Measurements from ENCODE around the gene CBR3. TPM values are rescaled to one million over a fixed set of nuclear protein-coding genes. Genes with fewer than 3 reads are reported as not detected.

Gene CBR3
- total and polyA plus RNA-seq, 2 of the 13 experiments (the other 11 are each of a cell fraction or from before 2014, with no cell fraction given): not detected

DNA sequence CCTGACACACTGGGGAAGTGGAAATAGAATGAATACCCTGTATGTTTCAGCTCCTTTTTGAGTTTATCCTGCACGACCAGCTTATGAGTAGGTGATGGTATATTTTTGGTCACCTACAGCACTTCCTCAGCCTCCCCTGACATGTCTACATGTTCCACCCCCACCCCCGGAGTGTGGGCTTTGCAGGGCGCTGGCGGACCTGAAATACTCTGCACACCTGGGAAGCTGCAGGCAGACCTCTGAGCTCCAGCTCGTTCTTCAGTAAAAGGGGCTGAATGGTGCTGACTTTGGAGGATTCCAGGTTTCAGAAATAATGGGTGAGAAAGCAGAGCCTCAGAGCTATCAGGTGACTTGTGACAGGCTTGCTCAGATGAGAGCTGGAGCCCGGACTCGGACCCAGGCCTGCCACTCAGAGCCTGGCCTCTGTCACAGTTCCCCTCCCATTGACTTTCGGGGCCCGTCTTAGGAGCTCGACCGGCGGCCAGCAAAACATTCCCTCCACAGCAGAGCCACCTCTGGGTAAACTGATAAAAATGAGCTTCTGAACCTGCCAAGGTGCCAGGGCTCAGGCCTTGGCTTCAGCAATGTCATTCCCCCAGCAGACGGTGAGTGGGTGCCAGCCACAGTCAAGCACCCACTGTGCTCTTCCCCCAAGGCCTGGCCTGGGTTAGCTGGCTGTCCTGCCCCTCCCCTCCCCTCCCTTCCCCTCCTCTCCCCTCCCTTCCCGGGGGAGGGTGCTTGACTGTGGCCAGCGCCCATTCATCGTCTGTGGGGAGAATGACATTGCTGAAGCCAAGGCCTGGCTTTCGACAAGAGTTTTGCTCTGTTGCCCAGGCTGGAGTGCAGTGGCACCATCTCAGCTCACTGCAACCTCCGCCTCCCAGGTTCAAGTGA lies 51.9 kb downstream of the CBR3 start (continued):
- TF ChIP-seq, protein P1, sequence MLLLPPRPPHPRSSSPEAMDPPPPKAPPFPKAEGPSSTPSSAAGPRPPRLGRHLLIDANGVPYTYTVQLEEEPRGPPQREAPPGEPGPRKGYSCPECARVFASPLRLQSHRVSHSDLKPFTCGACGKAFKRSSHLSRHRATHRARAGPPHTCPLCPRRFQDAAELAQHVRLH (CRISPR knock-in tag; IDR thresholded peaks at IDR 0.05; ENCODE audit: borderline replicate concordance, low read depth): no peak
- TF ChIP-seq RELA (CRISPR knock-in tag; IDR thresholded peaks at IDR 0.05) (no peak), SRY (CRISPR knock-in tag; IDR thresholded peaks at IDR 0.05) (no peak), ZBTB7B (CRISPR knock-in tag; IDR thresholded peaks at IDR 0.05) (no peak), U2AF1 (optimal IDR thresholded peaks at IDR 0.05; ENCODE audit: low read depth, low read length) (no peak), ZNF431 (CRISPR knock-in tag; IDR thresholded peaks at IDR 0.05; ENCODE audit: borderline replicate concordance, low read depth) (no peak)

DNA sequence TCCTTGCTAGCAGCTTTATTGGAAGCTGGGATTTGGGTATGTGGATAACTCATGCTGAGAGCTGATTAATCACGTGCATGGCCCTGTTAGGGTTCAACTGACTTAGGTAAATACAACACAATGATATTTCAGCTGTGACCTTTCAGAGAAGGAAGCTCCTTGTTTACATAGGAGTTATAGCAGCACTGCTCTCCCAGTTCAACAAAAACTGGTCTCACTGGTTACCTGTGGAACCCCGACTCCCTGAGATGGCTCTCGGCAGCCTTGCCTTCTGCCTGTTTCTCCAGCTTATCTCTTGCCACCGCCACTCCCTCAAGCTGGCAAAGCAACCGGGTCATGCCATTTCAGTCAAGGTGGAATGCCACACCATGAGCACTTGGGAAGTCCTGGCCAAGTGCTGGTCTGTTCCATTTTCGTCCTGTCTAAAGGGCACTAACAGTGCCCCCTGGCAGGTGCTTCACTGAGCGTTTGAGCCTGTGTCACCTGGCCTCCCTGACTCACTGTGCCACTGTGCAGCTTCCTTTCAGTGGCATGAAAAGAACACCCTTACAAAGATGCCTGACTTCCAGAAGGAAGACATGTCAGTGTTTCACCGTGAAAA lies 53.3 kb downstream of the CBR3 start:
- intact Hi-C loops (cut with micrococcal nuclease; ENCODE audit: unreplicated experiment) (no loop called here), in situ Hi-C loops (cut with HindIII; ENCODE audit: extremely low pct_ligation_motif_present, low pct_unique_long_range_greater_than_20kb) (no loop called here)
- ChIA-PET POLR2A (interaction anchor here (1.2 to 1.5 kb wide), 2 partner anchors 15 to 132 kb away, joined by 3 to 4 read pairs; partner anchors contain the start of gene MORC3), CTCF (ENCODE audit: low intra/inter-chr PET ratio, low total read pairs) (interaction anchor here (1.4 kb wide), 1 partner anchor 35 kb away, joined by 6 read pairs; no protein-coding TSS in a partner anchor)
- H3K4me3 ChIP-seq (replicated peaks in 1 of 3; ENCODE audit: insufficient read depth in 1 of 3, low read depth in 2 of 3, low read length in 3 of 3): no peak overlapping the region
- 0 out of 2 replicates have a peak overlapping the region, but pooled peaks have one; percentile 2 for H3K4me2 ChIP-seq (ENCODE audit: low read depth, low read length)
- H2AFZ ChIP-seq (ENCODE audit: low read length): no peak overlapping the region
- ATAC-seq: peak; percentile 88
- H3K27ac ChIP-seq (ENCODE audit: extremely low read length, insufficient read depth, low read length): peak overlapping the region; percentile 9
- no peaks in the 10 kb centered on the region for H3K27me3 ChIP-seq (ENCODE audit: control insufficient read depth in 1 of 2, insufficient read depth in 2 of 2, low read length in 2 of 2)
- H3K4me1 ChIP-seq (ENCODE audit: insufficient read depth, low read length): peaks cover 16% of the 10 kb centered on the region
- DNase-seq (ENCODE audit: low spot score): peak; percentile 50
- no peaks in the 10 kb centered on the region for H3K79me2 ChIP-seq (ENCODE audit: insufficient read depth, low read length)
- no peak overlapping the region for H3K9ac ChIP-seq (ENCODE audit: insufficient read depth, low read depth, low read length)
- BruUV-seq (replicated peaks): no TSS peak
- H3K36me3 ChIP-seq (replicated peaks in 1 of 2; ENCODE audit: control insufficient read depth in 1 of 2, insufficient read depth in 2 of 2, low read length in 2 of 2): no peaks in the 10 kb centered on the region; a peak in 1 of 5 replicates
- no peaks in the 10 kb centered on the region for H3K9me3 ChIP-seq (ENCODE audit: low read length)
- WGBS (ENCODE audit: low lambda C conversion rate): 37% methylated on average over 7 of the region's 8 CpGs
- FAIRE-seq: no peak
- H4K20me1 ChIP-seq (ENCODE audit: insufficient read depth, low read length): no peaks in the 10 kb centered on the region
- peak; percentile 42; the same call in 1 of the 2 replicates for TF ChIP-seq MED1 (CRISPR knock-in tag; IDR thresholded peaks at IDR 0.05)
- TF ChIP-seq, protein P2, sequence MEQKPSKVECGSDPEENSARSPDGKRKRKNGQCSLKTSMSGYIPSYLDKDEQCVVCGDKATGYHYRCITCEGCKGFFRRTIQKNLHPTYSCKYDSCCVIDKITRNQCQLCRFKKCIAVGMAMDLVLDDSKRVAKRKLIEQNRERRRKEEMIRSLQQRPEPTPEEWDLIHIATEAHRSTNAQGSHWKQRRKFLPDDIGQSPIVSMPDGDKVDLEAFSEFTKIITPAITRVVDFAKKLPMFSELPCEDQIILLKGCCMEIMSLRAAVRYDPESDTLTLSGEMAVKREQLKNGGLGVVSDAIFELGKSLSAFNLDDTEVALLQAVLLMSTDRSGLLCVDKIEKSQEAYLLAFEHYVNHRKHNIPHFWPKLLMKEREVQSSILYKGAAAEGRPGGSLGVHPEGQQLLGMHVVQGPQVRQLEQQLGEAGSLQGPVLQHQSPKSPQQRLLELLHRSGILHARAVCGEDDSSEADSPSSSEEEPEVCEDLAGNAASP (CRISPR knock-in tag; IDR thresholded peaks at IDR 0.05; ENCODE audit: borderline replicate concordance): peak; percentile 50; the same call in 1 of the 2 replicates
- no peak for TF ChIP-seq NCOA5 (CRISPR knock-in tag; IDR thresholded peaks at IDR 0.05)
- TF ChIP-seq GATAD2A (CRISPR knock-in tag; IDR thresholded peaks at IDR 0.05): 0 out of 2 replicates have a peak, but pooled peaks have one; percentile 12
- TF ChIP-seq, protein P3, sequence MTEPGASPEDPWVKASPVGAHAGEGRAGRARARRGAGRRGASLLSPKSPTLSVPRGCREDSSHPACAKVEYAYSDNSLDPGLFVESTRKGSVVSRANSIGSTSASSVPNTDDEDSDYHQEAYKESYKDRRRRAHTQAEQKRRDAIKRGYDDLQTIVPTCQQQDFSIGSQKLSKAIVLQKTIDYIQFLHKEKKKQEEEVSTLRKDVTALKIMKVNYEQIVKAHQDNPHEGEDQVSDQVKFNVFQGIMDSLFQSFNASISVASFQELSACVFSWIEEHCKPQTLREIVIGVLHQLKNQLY (CRISPR knock-in tag; IDR thresholded peaks at IDR 0.05): peak; percentile 41; the same call in 1 of the 2 replicates
- TF ChIP-seq, protein P4, sequence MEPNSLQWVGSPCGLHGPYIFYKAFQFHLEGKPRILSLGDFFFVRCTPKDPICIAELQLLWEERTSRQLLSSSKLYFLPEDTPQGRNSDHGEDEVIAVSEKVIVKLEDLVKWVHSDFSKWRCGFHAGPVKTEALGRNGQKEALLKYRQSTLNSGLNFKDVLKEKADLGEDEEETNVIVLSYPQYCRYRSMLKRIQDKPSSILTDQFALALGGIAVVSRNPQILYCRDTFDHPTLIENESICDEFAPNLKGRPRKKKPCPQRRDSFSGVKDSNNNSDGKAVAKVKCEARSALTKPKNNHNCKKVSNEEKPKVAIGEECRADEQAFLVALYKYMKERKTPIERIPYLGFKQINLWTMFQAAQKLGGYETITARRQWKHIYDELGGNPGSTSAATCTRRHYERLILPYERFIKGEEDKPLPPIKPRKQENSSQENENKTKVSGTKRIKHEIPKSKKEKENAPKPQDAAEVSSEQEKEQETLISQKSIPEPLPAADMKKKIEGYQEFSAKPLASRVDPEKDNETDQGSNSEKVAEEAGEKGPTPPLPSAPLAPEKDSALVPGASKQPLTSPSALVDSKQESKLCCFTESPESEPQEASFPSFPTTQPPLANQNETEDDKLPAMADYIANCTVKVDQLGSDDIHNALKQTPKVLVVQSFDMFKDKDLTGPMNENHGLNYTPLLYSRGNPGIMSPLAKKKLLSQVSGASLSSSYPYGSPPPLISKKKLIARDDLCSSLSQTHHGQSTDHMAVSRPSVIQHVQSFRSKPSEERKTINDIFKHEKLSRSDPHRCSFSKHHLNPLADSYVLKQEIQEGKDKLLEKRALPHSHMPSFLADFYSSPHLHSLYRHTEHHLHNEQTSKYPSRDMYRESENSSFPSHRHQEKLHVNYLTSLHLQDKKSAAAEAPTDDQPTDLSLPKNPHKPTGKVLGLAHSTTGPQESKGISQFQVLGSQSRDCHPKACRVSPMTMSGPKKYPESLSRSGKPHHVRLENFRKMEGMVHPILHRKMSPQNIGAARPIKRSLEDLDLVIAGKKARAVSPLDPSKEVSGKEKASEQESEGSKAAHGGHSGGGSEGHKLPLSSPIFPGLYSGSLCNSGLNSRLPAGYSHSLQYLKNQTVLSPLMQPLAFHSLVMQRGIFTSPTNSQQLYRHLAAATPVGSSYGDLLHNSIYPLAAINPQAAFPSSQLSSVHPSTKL (CRISPR knock-in tag; IDR thresholded peaks at IDR 0.05): peak; percentile 68
- 0 out of 2 replicates have a peak, but pooled peaks have one; percentile 13 for TF ChIP-seq HOXA3 (CRISPR knock-in tag; IDR thresholded peaks at IDR 0.05)
- no peak for TF ChIP-seq ISX (CRISPR knock-in tag; conservative IDR thresholded peaks at IDR 0.05)
